ENCODE results near the gene ACOX3. TPM values are rescaled to one million over a fixed set of nuclear protein-coding genes. Genes with fewer than 3 reads are reported as not detected.

Gene ACOX3
- total and polyA plus RNA-seq, 9 of the 15 experiments (the other 6 are each of a cell fraction or from before 2014, with no cell fraction given), result 0.68 to 7.3 (median 3.7) TPM

- TF ChIP-seq ZNF764 (CRISPR knock-in tag; IDR thresholded peaks at IDR 0.05; ENCODE audit: low read depth), result no peak
- TF ChIP-seq SMARCB1 (IDR thresholded peaks at IDR 0.05; ENCODE audit: insufficient read length, low read depth), result no peak
- TF ChIP-seq TGIF2 (CRISPR knock-in tag; IDR thresholded peaks at IDR 0.05), result no peak
- no peak for TF ChIP-seq TRIM28 (IDR thresholded peaks at IDR 0.05)
- TF ChIP-seq ZNF354B (CRISPR knock-in tag; IDR thresholded peaks at IDR 0.05), result no peak
- no peak for TF ChIP-seq TBL1XR1 (IDR thresholded peaks at IDR 0.05; ENCODE audit: low read length in 2 of 2)
- no peak for TF ChIP-seq POLR2G (IDR thresholded peaks at IDR 0.05; ENCODE audit: low read depth, low read length)
- no peak for TF ChIP-seq U2AF2 (optimal IDR thresholded peaks at IDR 0.05; ENCODE audit: low read depth, low read length)
- TF ChIP-seq ZNF77 (CRISPR knock-in tag; IDR thresholded peaks at IDR 0.05), result no peak
- no peak for TF ChIP-seq ESRRA (IDR thresholded peaks at IDR 0.05; ENCODE audit: borderline replicate concordance, low read depth)
- no peak for TF ChIP-seq SIRT6 (IDR thresholded peaks at IDR 0.05; ENCODE audit: low read depth, low read length)
- no peak for TF ChIP-seq SETDB1 (IDR thresholded peaks at IDR 0.05; ENCODE audit: low read length)
Observed at GRCh38 chr4:8376361-8377102, 64.0 kb downstream of the ACOX3 start (continued).

Measured in K562 (cell line).